Cardiac fibroblast (primary cell): Measurements from ENCODE around the gene GRPEL1.
A peak's percentile ranks its signal among the peaks of the same experiment; 100 is the strongest.

ENCODE experiments used
- DNase-seq, 2 donors: peaks; one replicate each; pipeline versions ENCODE4 v3.0.0 to v3.0.0-alpha.2; 2010; ENCODE audit warnings: low read depth in 2 of 2
- H3K4me3 ChIP-seq, 2 donors: replicated peaks in 1 of 2; 1 replicate in 1 of 2; 2 replicates in 1 of 2; pipeline ENCODE4 v1.5.1; 2011; ENCODE audit warnings: low read depth in 2 of 2, low read length in 2 of 2, mild to moderate bottlenecking in 2 of 2, moderate library complexity in 1 of 2
- TF ChIP-seq, protein P1 (sequence below): IDR thresholded peaks from one replicate; pipeline ENCODE4 v1.5.1; 2011; ENCODE audit warnings: low read depth, mild to moderate bottlenecking, low read length, inconsistent platforms

GRPEL1 gene

DNA sequence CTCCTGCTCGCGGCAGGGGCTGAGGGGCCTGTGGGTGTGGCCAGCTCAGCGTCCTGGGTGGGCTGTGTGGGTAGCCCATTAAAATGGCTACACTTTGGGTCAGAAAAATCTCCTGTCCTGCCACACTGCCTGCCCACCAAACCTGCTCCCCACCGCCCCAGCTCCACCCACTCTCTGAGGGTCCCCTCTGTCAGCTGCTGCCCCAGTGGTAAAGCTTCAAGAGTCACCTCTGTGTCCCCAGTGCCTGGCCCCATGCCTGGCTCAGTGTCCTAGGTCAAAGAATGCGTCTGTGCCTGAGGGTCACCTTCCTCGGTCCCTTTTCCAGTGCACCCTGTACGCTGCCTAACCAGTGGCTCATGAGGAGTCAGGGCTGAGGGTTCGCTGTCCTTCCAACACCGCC, 49.6 kb downstream of the GRPEL1 start:
- DNase-seq, result no peak
- no peak overlapping the region for H3K4me3 ChIP-seq
- TF ChIP-seq, protein P1, sequence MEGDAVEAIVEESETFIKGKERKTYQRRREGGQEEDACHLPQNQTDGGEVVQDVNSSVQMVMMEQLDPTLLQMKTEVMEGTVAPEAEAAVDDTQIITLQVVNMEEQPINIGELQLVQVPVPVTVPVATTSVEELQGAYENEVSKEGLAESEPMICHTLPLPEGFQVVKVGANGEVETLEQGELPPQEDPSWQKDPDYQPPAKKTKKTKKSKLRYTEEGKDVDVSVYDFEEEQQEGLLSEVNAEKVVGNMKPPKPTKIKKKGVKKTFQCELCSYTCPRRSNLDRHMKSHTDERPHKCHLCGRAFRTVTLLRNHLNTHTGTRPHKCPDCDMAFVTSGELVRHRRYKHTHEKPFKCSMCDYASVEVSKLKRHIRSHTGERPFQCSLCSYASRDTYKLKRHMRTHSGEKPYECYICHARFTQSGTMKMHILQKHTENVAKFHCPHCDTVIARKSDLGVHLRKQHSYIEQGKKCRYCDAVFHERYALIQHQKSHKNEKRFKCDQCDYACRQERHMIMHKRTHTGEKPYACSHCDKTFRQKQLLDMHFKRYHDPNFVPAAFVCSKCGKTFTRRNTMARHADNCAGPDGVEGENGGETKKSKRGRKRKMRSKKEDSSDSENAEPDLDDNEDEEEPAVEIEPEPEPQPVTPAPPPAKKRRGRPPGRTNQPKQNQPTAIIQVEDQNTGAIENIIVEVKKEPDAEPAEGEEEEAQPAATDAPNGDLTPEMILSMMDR, result no peak

GRCh38 chr4:7017446-7018048, 50.3 kb downstream of the GRPEL1 start:
- TF ChIP-seq, protein P1, result no peak
- no peak overlapping the region for H3K4me3 ChIP-seq
- no peak for DNase-seq

DNA sequence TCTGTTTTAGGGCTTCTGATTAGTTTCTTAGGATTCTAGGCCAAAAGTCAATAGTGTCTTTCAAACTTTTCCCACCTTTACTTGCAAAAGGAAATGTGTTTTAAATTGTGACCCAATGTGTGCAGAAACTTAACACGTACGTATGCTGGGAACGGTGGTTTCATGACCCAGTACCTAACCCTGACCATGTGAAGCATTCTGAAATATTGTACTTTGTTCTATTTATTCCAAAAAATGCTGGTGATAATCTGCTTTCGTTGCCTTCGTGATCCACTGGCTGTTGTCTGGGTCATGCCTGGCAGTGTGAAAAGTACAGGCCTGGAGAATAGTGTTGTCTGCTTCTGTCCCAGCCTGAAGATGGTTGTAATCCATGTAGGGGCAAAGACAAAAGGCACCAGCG, 51.4 kb downstream of the GRPEL1 start:
- TF ChIP-seq, protein P1, result no peak
- no peak overlapping the region for H3K4me3 ChIP-seq
- DNase-seq, result no peak

DNA sequence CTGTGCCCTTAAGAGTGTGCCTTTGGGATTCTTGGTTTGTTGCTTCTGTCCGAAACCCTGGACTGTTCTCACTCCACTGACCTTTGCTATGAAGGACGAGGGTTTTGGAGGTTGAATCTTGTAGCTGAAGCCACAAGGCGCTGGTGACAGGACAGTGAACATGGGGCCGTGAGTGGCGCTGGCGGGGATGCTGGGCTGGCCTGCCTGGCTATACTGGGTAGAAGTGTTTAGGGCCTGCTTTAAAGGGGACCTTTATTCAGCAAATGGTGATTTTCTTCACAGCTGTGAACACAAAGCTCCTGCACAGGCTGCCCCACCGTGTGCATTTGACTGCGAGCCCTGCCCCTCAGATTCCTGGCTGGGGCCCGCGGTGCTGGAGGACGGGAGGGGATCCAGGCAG, 51.8 kb downstream of the GRPEL1 start:
- TF ChIP-seq, protein P1, result no peak
- no peak overlapping the region for H3K4me3 ChIP-seq
- DNase-seq, result no peak

- no peak overlapping the region for H3K4me3 ChIP-seq
- TF ChIP-seq, protein P1, result no peak
- peak in 1 of 2 donors; percentile 38 for DNase-seq
These were observed 52.4 kb downstream of the GRPEL1 start for GRCh38 chr4:7015383-7016035.

DNA sequence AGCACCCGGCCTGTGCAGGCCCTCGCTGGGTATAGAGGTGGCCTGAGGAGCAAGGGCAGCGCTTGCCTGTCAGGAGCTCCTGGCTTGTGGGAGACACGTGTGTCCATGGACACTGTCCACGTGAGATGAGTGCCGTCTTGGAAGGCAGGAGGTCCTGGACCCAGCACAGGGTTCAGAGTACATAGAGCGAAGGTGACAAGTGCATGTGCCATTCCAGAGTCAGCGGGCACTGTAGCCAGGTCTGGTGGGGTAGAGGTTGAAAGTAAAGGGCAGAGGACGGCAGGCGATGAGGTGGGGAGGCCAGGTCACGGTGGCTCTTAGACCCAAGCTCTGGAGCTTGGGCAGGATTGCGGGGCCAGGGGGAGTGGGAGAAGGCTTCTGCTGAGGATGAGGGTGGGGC, 53.0 kb downstream of the GRPEL1 start:
- TF ChIP-seq, protein P1, result no peak
- DNase-seq, result no peak
- no peak overlapping the region for H3K4me3 ChIP-seq
